DMS53 treated with DMSO at 0.1 percent for 48 hours (cell line): ENCODE measurements around the gene VAT1L.
"Not testable (repeated sequence)": the region's sequence is repeated elsewhere in the genome, so short reads cannot be mapped to it uniquely, and the experiment has no call there.

Experiments
- DNase-seq: peaks from one replicate; lab custom pipeline; 2025; ENCODE audit not compliant: unreplicated experiment; lab: John Stamatoyannopoulos, UW

Gene VAT1L

GRCh38 chr16:77987810-77988209, 199.4 kb downstream of the VAT1L start:
- no peak for DNase-seq

GRCh38 chr16:77989846-77990245, 201.5 kb downstream of the VAT1L start:
- DNase-seq = no peak

- DNase-seq = no peak
Observed at GRCh38 chr16:77991701-77992100, 203.3 kb downstream of the VAT1L start.

- not testable (repeated sequence) for DNase-seq
Observed at GRCh38 chr16:77992381-77992780, 204.0 kb downstream of the VAT1L start.

GRCh38 chr16:77993111-77993985, 205.0 kb downstream of the VAT1L start:
- no peak for DNase-seq

- DNase-seq = no peak
Observed at GRCh38 chr16:77995843-77996455, 207.6 kb downstream of the VAT1L start.

GRCh38 chr16:77998350-77999023, 210.1 kb downstream of the VAT1L start:
- DNase-seq = no peak

- DNase-seq = no peak
Observed at GRCh38 chr16:78001451-78002025, 213.2 kb downstream of the VAT1L start.

GRCh38 chr16:78002915-78003538, 214.7 kb downstream of the VAT1L start:
- peak; percentile 69 for DNase-seq

GRCh38 chr16:78004517-78004916, 216.2 kb downstream of the VAT1L start:
- no peak for DNase-seq

- DNase-seq = no peak
Observed at GRCh38 chr16:78005881-78006280, 217.5 kb downstream of the VAT1L start.

GRCh38 chr16:78007121-78007520, 218.8 kb downstream of the VAT1L start:
- DNase-seq = no peak

GRCh38 chr16:78022347-78023060, 234.1 kb downstream of the VAT1L start, which contains the start of gene CLEC3A:
CLEC3A (plus strand) TSS chr16:78022548; CDS start chr16:78022627, 79 bp downstream.
- DNase-seq = no peak

- DNase-seq = no peak
Observed at GRCh38 chr16:78024159-78024558, 235.8 kb downstream of the VAT1L start.

GRCh38 chr16:78025631-78026030, 237.3 kb downstream of the VAT1L start:
- DNase-seq = no peak

- no peak for DNase-seq
Observed at GRCh38 chr16:78028018-78028417, 239.7 kb downstream of the VAT1L start.
